Mesendoderm (in vitro differentiated cells): ENCODE data around the gene FANCD2.
A peak's percentile ranks its signal among the peaks of the same experiment; 100 is the strongest.

Source experiments
- DNase-seq: peaks from one replicate; pipeline ENCODE4 v3.0.0; 2013
- H2AK5ac ChIP-seq: 2 replicates; pipeline ENCODE4 v1.6.1; 2013; ENCODE audit warnings: low read length, inconsistent platforms
- H2BK120ac ChIP-seq: 2 replicates; pipeline ENCODE4 v1.6.1; 2013; ENCODE audit warnings: low read depth, mild to moderate bottlenecking, low read length, moderate library complexity, mixed read lengths
- H2BK15ac ChIP-seq: replicated peaks from 2 replicates; pipeline ENCODE4 v1.6.1; 2013; ENCODE audit warnings: low read depth, mild to moderate bottlenecking, moderate library complexity
- H2BK5ac ChIP-seq: 2 replicates; pipeline ENCODE4 v1.6.1; 2013; ENCODE audit warnings: low read length, inconsistent platforms
- H3K18ac ChIP-seq: 2 replicates; pipeline ENCODE4 v1.6.1; 2013; ENCODE audit warnings: mild to moderate bottlenecking, low read length, mixed read lengths
- H3K23ac ChIP-seq: one replicate; pipeline ENCODE4 v1.6.1; 2013; ENCODE audit warnings: low read length
- H3K27ac ChIP-seq: 2 replicates; pipeline ENCODE4 v1.5.1; 2013; ENCODE audit warnings: low read depth, mild to moderate bottlenecking, inconsistent platforms, low read length, moderate library complexity
- H3K27me3 ChIP-seq: 2 replicates; pipeline ENCODE4 v1.6.1; 2013; ENCODE audit warnings: low read length, control low read depth, mild to moderate bottlenecking, inconsistent platforms; ENCODE audit not compliant: insufficient read depth, poor library complexity
- H3K36me3 ChIP-seq: 2 replicates; pipeline ENCODE4 v1.6.1; 2013; ENCODE audit warnings: low read length, inconsistent platforms; ENCODE audit not compliant: control insufficient read depth, insufficient read depth
- H3K4ac ChIP-seq: one replicate; pipeline ENCODE4 v1.6.1; 2013; ENCODE audit warnings: low read depth, mild to moderate bottlenecking, low read length, moderate library complexity
- H3K4me1 ChIP-seq: 2 replicates; pipeline ENCODE4 v1.6.1; 2013; ENCODE audit warnings: low read depth, low read length, inconsistent platforms; ENCODE audit not compliant: control insufficient read depth
- H3K4me2 ChIP-seq: 2 replicates; pipeline ENCODE4 v1.6.1; 2013; ENCODE audit warnings: low read length
- H3K4me3 ChIP-seq: 2 replicates; pipeline ENCODE4 v1.5.1; 2013; ENCODE audit warnings: mild to moderate bottlenecking, low read length
- H3K56ac ChIP-seq: one replicate; pipeline ENCODE4 v1.6.1; 2013; ENCODE audit warnings: low read length
- H3K79me1 ChIP-seq: 2 replicates; pipeline ENCODE4 v1.6.1; 2013; ENCODE audit warnings: low read length, inconsistent platforms
- H3K79me2 ChIP-seq: 2 replicates; pipeline ENCODE4 v1.6.1; 2013; ENCODE audit warnings: mild to moderate bottlenecking, low read length; ENCODE audit not compliant: control insufficient read depth, insufficient read depth
- H3K9ac ChIP-seq: 2 replicates; pipeline ENCODE4 v1.6.1; 2013; ENCODE audit warnings: low read length, inconsistent platforms
- H4K5ac ChIP-seq: one replicate; pipeline ENCODE4 v1.6.1; 2013; ENCODE audit warnings: low read length
- H4K8ac ChIP-seq: one replicate; pipeline ENCODE4 v1.6.1; 2013; ENCODE audit warnings: low read depth, mild to moderate bottlenecking, control low read depth, low read length, moderate library complexity
- WGBS: extraction: QIAGEN DNeasy Blood & Tissue Kit; methylation state at CpG from one replicate; pipeline ENCODE4 v1.1.7; 2013; ENCODE audit warnings: low lambda C conversion rate, missing lambda C conversion rate; ENCODE audit not compliant: insufficient coverage; ENCODE audit errors: extremely low coverage; 5-methylcytosine and 5-hydroxymethylcytosine counted together

FANCD2 gene

DNA sequence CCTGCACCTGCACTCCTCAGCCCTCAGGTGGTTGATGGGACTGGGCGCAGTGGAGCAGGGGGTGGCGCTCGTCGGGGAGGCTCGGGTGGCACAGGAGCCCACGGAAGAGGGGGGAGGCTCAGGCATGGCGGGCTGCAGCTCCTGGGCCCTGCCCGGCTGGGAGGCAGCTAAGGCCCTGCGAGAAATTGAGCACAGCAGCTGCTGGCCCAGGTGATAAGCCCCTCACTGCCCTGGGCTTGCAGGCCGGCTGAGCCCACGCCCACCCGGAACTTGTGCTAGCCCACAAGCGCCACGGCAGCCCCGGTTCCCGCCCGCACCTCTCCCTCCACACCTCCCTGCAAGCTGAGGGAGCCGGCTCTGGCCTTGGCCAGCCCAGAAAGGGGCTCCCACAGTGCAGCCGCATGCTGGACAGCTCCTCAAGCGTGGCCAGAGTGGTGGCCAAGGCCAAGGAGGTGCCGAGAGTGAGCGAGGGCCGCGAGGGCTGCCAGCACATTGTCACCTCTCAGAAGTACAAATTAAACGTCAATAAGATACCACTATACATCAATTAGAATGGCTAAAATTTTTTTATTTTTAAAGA lies 110.3 kb downstream of the FANCD2 start:
- Histone ChIP-seq H3K36me3 (no peaks in the 10 kb centered on the region), H2BK120ac (no peak overlapping the region), H2AK5ac (no peak overlapping the region), H3K18ac (no peak overlapping the region), H3K4me1 (no peaks in the 10 kb centered on the region), H4K8ac (no peak overlapping the region), H3K79me2 (no peaks in the 10 kb centered on the region), H3K27me3 (no peaks in the 10 kb centered on the region), H4K5ac (no peak overlapping the region), H3K79me1 (no peaks in the 10 kb centered on the region), H3K23ac (no peak overlapping the region), H3K56ac (no peak overlapping the region), H3K27ac (no peak overlapping the region), H3K4me2 (no peak overlapping the region), H3K9ac (no peak overlapping the region), H2BK15ac (no peak overlapping the region), H2BK5ac (no peak overlapping the region), H3K4ac (no peak overlapping the region), H3K4me3 (no peak overlapping the region)
- no peak for DNase-seq
- no CpG with 5 or more reads among the region's 25 CpGs for WGBS

- no peak overlapping the region for H2AK5ac ChIP-seq
- no peak overlapping the region for H2BK15ac ChIP-seq
- H3K27me3 ChIP-seq = no peaks in the 10 kb centered on the region
- H3K56ac ChIP-seq = no peak overlapping the region
- no peaks in the 10 kb centered on the region for H3K79me1 ChIP-seq
- H3K4me2 ChIP-seq = no peak overlapping the region
- no peak overlapping the region for H3K27ac ChIP-seq
- H3K23ac ChIP-seq = no peak overlapping the region
- H3K18ac ChIP-seq = no peak overlapping the region
- no peak overlapping the region for H4K5ac ChIP-seq
- no peak overlapping the region for H2BK120ac ChIP-seq
- no peak for DNase-seq
- no peaks in the 10 kb centered on the region for H3K36me3 ChIP-seq
- no peak overlapping the region for H2BK5ac ChIP-seq
- H3K4me1 ChIP-seq = no peaks in the 10 kb centered on the region
- H3K79me2 ChIP-seq = no peaks in the 10 kb centered on the region
- no CpG with 5 or more reads among the region's 4 CpGs for WGBS
- H4K8ac ChIP-seq = no peak overlapping the region
- H3K4me3 ChIP-seq = no peak overlapping the region
- H3K9ac ChIP-seq = no peak overlapping the region
- no peak overlapping the region for H3K4ac ChIP-seq
Measured at GRCh38 chr3:10137178-10137577, 110.9 kb downstream of the FANCD2 start.

GRCh38 chr3:10140996-10141546 lies 114.8 kb downstream of the FANCD2 start:
- peak overlapping the region; percentile 60 for H4K5ac ChIP-seq
- no peak overlapping the region for H3K4me3 ChIP-seq
- H3K4me1 ChIP-seq = peaks cover 3% of the 10 kb centered on the region
- peaks cover 7% of the 10 kb centered on the region for H3K79me1 ChIP-seq
- WGBS = no CpG with 5 or more reads among the region's 23 CpGs
- no peak overlapping the region for H2BK15ac ChIP-seq
- H3K9ac ChIP-seq = no peak overlapping the region
- no peak overlapping the region for H3K27ac ChIP-seq
- H3K56ac ChIP-seq = peak overlapping the region; percentile 44
- H2BK120ac ChIP-seq = no peak overlapping the region
- H3K79me2 ChIP-seq = peaks cover 24% of the 10 kb centered on the region
- H3K23ac ChIP-seq = no peak overlapping the region
- H3K27me3 ChIP-seq = no peaks in the 10 kb centered on the region
- no peak overlapping the region for H4K8ac ChIP-seq
- H3K36me3 ChIP-seq = no peaks in the 10 kb centered on the region
- H2AK5ac ChIP-seq = no peak overlapping the region
- H3K18ac ChIP-seq = no peak overlapping the region
- DNase-seq = no peak
- H3K4me2 ChIP-seq = no peak overlapping the region
- no peak overlapping the region for H3K4ac ChIP-seq
- no peak overlapping the region for H2BK5ac ChIP-seq

- Histone ChIP-seq H3K36me3 (no peaks in the 10 kb centered on the region), H3K23ac (no peak overlapping the region), H3K27me3 (no peaks in the 10 kb centered on the region), H2BK5ac (no peak overlapping the region), H3K4me1 (peaks cover 3% of the 10 kb centered on the region), H3K4ac (no peak overlapping the region), H2BK15ac (no peak overlapping the region), H3K79me1 (peaks cover 11% of the 10 kb centered on the region), H3K27ac (no peak overlapping the region), H3K4me3 (peak overlapping the region; percentile 21), H3K56ac (peak overlapping the region; percentile 65), H4K5ac (no peak overlapping the region), H3K9ac (peak overlapping the region; percentile 52), H3K18ac (no peak overlapping the region), H2AK5ac (no peak overlapping the region), H2BK120ac (no peak overlapping the region), H3K79me2 (peaks cover 27% of the 10 kb centered on the region), H3K4me2 (peak overlapping the region; percentile 61), H4K8ac (no peak overlapping the region)
- peak; percentile 30 for DNase-seq
- WGBS = no CpG with 5 or more reads among the region's 29 CpGs
Measured at GRCh38 chr3:10142707-10143560, 116.7 kb downstream of the FANCD2 start.

GRCh38 chr3:10145685-10146084 lies 119.4 kb downstream of the FANCD2 start:
- peaks cover 3% of the 10 kb centered on the region for H3K4me1 ChIP-seq
- H2BK120ac ChIP-seq = no peak overlapping the region
- H4K5ac ChIP-seq = no peak overlapping the region
- H3K79me2 ChIP-seq = peaks cover 27% of the 10 kb centered on the region
- H2BK5ac ChIP-seq = no peak overlapping the region
- peaks cover 11% of the 10 kb centered on the region for H3K79me1 ChIP-seq
- H3K27ac ChIP-seq = no peak overlapping the region
- WGBS = no CpG with 5 or more reads among the region's 4 CpGs
- no peaks in the 10 kb centered on the region for H3K27me3 ChIP-seq
- no peak overlapping the region for H3K23ac ChIP-seq
- no peak overlapping the region for H2BK15ac ChIP-seq
- H4K8ac ChIP-seq = no peak overlapping the region
- H3K4me3 ChIP-seq = no peak overlapping the region
- no peak overlapping the region for H3K4ac ChIP-seq
- DNase-seq = no peak
- no peak overlapping the region for H3K18ac ChIP-seq
- no peak overlapping the region for H3K9ac ChIP-seq
- no peak overlapping the region for H3K4me2 ChIP-seq
- H3K56ac ChIP-seq = no peak overlapping the region
- no peak overlapping the region for H2AK5ac ChIP-seq
- peaks cover 2% of the 10 kb centered on the region for H3K36me3 ChIP-seq
